HFFc6 (cell line): Measurements from ENCODE around the gene PEX1. TPM values are rescaled to one million over a fixed set of nuclear protein-coding genes. Genes with fewer than 3 reads are reported as not detected.
"Not testable (repeated sequence)": the region's sequence is repeated elsewhere in the genome, so short reads cannot be mapped to it uniquely, and the experiment has no call there.

ENCODE experiments used
- DNase-seq: peaks from one replicate; pipeline ENCODE4 v3.0.0-alpha.2; 2018
- H3K27ac Mint-ChIP-seq: 2 replicates; pipeline ENCODE4 v1.8.0; 2020; ENCODE audit warnings: mild to moderate bottlenecking, mixed read lengths
- H3K27me3 Mint-ChIP-seq: 2 replicates; pipeline ENCODE4 v1.8.0; 2021; ENCODE audit warnings: mild to moderate bottlenecking, moderate library complexity, mixed read lengths; ENCODE audit not compliant: insufficient read depth
- H3K36me3 Mint-ChIP-seq: 2 replicates; pipeline ENCODE4 v1.8.0; 2021; ENCODE audit warnings: low read depth, mixed read lengths
- H3K4me1 Mint-ChIP-seq: 2 replicates; pipeline ENCODE4 v1.8.0; 2020; ENCODE audit warnings: low read depth, mixed read lengths
- H3K4me3 Mint-ChIP-seq: 2 replicates; pipeline ENCODE4 v1.8.0; 2020; ENCODE audit warnings: mild to moderate bottlenecking, moderate library complexity, mixed read lengths
- H3K9me3 Mint-ChIP-seq: 2 replicates; pipeline ENCODE4 v1.8.0; 2020; ENCODE audit warnings: mild to moderate bottlenecking, mixed read lengths
- CTCF ChIP-seq: fragments of 200-600 bp; sonication (generic); IDR thresholded peaks from 2 replicates; pipeline ENCODE4 v1.5.0; 2021; ENCODE audit warnings: antibody characterized with exemption, mild to moderate bottlenecking
- total RNA-seq, 6 experiments: library from RNA; stranded (reverse); fragmentation: NEBNext Ultra II Directional; extraction: Animal tissue kit (Norgen Biotek cat#: 25700); gene quantifications; 2 replicates in 1 of 6; 3 replicates in 5 of 6; pipeline ENCODE4 v1.2.3, GENCODE V29; 2021

Gene PEX1
- total RNA-seq, 6 experiments from 2014 or later = 8.4 to 10.9 (median 9.0) TPM

GRCh38 chr7:92487804-92488203 is 40.5 kb downstream of the PEX1 start:
- Mint-ChIP-seq H3K9me3 (no peaks in the 10 kb centered on the region), H3K36me3 (peaks cover 15% of the 10 kb centered on the region), H3K27me3 (no peaks in the 10 kb centered on the region), H3K4me3 (no peak overlapping the region), H3K4me1 (no peaks in the 10 kb centered on the region), H3K27ac (no peak overlapping the region)
- TF ChIP-seq CTCF = no peak
- DNase-seq = no peak

DNA sequence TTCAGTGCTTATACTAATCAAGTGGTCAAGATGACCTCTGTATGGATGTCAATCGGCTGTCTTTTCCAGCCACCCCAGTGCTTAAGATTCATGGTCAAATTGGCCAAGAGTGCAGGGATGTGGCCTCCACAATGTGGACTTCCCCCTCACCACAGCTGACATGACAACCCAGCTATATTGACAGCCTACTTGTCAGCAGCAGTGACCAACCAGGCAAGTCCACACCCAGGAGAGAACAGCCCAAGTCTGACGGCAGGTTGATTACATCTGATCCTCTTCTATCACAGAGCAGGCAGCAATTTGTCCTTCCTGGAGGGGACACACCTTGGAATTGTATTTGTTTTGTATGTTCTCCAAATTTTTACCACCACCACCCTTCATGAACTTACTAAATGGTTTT is 42.3 kb downstream of the PEX1 start:
- TF ChIP-seq CTCF = no peak
- H3K36me3 Mint-ChIP-seq = peaks cover 11% of the 10 kb centered on the region
- H3K27me3 Mint-ChIP-seq = no peaks in the 10 kb centered on the region
- DNase-seq = no peak
- no peak overlapping the region for H3K4me3 Mint-ChIP-seq
- no peaks in the 10 kb centered on the region for H3K9me3 Mint-ChIP-seq
- no peaks in the 10 kb centered on the region for H3K4me1 Mint-ChIP-seq
- no peak overlapping the region for H3K27ac Mint-ChIP-seq

DNA sequence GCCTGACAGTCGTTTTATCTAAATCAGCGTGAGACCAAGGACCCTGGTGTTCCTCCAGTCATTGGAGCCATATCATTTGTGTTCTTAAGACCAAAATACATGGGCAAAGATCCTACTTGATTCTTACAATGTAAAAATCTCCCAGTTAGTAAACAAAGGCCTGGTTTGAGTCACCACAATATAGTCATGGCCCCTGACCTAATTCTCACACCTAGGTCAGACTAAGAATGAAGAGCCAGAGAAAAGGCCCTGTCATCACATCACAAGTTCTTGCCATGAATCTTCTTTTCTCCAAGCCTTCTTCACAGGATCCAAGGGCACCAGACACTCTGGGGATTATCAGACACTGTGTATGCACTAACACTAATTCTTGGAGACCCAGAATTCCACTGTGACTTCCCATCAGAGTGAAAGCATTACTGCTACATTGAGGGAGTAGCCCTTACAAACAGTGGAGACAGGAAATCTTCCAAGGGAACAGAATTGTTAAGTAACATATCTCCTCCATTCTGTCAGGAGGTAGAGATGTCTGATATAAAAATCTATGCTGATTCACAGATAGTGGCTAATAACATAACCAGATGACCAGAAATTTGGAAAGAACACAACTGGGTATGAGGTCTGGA is 42.9 kb downstream of the PEX1 start:
- Mint-ChIP-seq H3K9me3 (no peaks in the 10 kb centered on the region), H3K27ac (no peak overlapping the region), H3K36me3 (peaks cover 11% of the 10 kb centered on the region), H3K4me1 (no peaks in the 10 kb centered on the region), H3K27me3 (no peaks in the 10 kb centered on the region), H3K4me3 (no peak overlapping the region)
- DNase-seq = no peak
- no peak for TF ChIP-seq CTCF

DNA sequence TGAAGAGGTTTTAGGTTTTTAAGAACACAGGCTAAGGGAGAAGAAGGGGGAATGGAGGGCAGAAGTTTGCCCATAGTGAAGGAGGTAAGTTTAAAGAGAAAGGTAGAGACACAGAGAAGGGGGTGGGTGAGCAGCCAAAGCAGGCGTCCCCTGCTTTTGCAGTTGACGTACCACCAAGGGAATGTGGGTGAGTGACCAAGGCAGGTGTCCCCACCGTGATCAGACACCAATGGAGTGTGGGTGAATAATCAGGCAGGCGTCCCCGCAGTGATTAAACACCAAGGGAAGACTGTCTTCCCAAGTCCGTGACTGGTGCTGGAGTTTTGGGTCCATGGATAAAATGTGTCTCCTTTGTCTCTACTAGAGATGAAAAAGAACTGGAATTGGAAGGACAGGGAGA is 44.1 kb downstream of the PEX1 start:
- H3K4me1 Mint-ChIP-seq, H3K27me3 Mint-ChIP-seq, H3K9me3 Mint-ChIP-seq, H3K36me3 Mint-ChIP-seq, DNase-seq, H3K27ac Mint-ChIP-seq, H3K4me3 Mint-ChIP-seq: not testable (repeated sequence)

DNA sequence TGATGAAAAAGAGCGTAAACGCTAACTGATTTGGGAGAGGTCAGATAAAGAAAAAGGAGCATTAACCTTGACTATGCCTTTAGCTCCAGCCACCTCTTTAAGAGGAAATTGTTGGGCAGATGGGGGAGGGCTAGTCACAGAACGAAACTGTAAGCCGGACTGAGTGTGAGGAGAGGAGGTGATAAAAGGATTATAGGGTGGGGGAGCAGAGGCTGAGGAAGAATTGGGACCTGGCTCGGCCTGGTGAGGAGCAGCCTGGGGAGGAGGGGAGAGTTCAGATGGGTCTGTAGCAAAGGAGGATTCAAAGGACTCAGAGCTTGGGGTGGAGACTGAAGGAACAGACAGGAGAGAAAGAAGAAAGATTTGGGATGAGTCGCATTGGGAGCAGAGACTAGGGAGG is 44.7 kb downstream of the PEX1 start:
- not testable (repeated sequence) for H3K27ac Mint-ChIP-seq, H3K36me3 Mint-ChIP-seq, H3K4me1 Mint-ChIP-seq, H3K27me3 Mint-ChIP-seq, H3K9me3 Mint-ChIP-seq, DNase-seq, H3K4me3 Mint-ChIP-seq

DNA sequence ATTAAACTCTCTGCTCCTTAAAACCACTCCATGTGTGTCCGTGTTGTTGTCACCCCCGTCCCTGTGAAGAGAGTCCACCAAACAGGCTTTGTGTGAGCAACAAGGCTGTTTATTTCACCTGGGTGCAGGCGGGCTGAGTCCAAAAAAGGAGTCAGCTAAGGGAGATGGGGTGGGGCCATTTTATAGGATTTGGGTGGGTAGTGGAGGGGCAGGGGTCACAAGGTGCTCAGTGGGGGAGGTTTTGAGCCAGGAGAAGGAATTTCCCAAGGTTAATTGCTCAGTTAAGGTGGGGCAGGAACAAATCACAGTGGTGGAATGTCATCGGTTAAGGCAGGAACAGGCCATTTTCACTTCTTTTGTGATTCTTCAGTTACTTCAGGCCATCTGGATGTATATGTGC is 49.2 kb downstream of the PEX1 start:
- H3K4me1 Mint-ChIP-seq, H3K9me3 Mint-ChIP-seq, H3K36me3 Mint-ChIP-seq, DNase-seq, H3K27ac Mint-ChIP-seq, H3K27me3 Mint-ChIP-seq, H3K4me3 Mint-ChIP-seq: not testable (repeated sequence)

DNA sequence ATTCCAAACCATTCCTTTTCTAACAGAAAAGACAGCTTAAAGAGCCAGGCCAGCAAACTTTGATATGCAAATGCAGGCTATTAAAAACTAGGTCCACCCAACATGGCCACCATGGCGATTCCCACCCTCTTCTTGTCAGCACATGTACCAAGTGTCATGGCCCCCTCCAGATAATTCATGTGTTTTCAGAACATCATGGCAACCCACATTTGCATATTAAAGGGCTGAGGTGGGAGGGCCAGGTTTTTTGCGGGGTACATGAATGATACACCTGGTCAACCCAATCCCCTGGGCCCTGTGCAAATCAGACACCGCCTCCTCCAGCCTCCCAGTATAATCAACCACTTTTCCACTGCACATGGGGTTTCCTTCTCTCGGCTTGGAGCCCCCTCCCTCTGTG is 49.6 kb downstream of the PEX1 start:
- Mint-ChIP-seq H3K36me3 (no peaks in the 10 kb centered on the region), H3K27ac (no peak overlapping the region)

More for the DNA sequence above, 49.6 kb downstream of the PEX1 start:
- DNase-seq = no peak
- H3K27me3 Mint-ChIP-seq = peaks cover 3% of the 10 kb centered on the region
- no peaks in the 10 kb centered on the region for H3K9me3 Mint-ChIP-seq
- TF ChIP-seq CTCF = no peak
- H3K4me3 Mint-ChIP-seq = no peak overlapping the region
- no peaks in the 10 kb centered on the region for H3K4me1 Mint-ChIP-seq
